ENCODE results near the gene STK38L. TPM values are rescaled to one million over a fixed set of nuclear protein-coding genes. Genes with fewer than 3 reads are reported as not detected.
A peak's percentile ranks its signal among the peaks of the same experiment; 100 is the strongest.

STK38L gene
- total and polyA plus RNA-seq, 2 of the 4 experiments (the other 2 are of a cell fraction) = 5.1 to 7.2 TPM

- Histone ChIP-seq H3K27ac (ENCODE audit: insufficient read depth, low read length) (peak overlapping the region; percentile 65), H3K4me2 (ENCODE audit: low read depth, low read length) (peak overlapping the region; percentile 43)
- dilution Hi-C loops (cut with HindIII; ENCODE audit: low sequenced_read_pairs, unreplicated experiment) = no loop called here
Measured at GRCh38 chr12:27319848-27320247, 75.8 kb downstream of the STK38L start.

More at GRCh38 chr12:27319848-27320247, 75.8 kb downstream of the STK38L start:
- ChIA-PET CTCF (interaction anchor here (0.7 to 1.4 kb wide), 2 partner anchors 13 to 32 kb away, joined by 3 to 5 read pairs; no protein-coding TSS in a partner anchor), POLR2A (ENCODE audit: unreplicated experiment) (interaction anchor here (0.5 kb wide), 1 partner anchor 13 kb away, joined by 4 read pairs; no protein-coding TSS in a partner anchor)
- H3K36me3 ChIP-seq (ENCODE audit: control insufficient read depth, insufficient read depth, low read length) = peaks cover 7% of the 10 kb centered on the region
- in situ Hi-C loops (cut with MboI; ENCODE audit: low sequenced_read_pairs) = no loop called here
- no peak overlapping the region for H3K9ac ChIP-seq (ENCODE audit: low read depth, low read length)
- BruUV-seq (replicated peaks) = no TSS peak
- no peak overlapping the region for H2AFZ ChIP-seq (replicated peaks; ENCODE audit: low read length, poor library complexity)
- DNase-seq = no peak
- H3K79me1 ChIP-seq (ENCODE audit: low read depth in 1 of 2, low read length in 2 of 2) = peaks cover 0 to 5% of the 10 kb centered on the region in 2 experiments; a peak in 1 of 4 replicates
- peak overlapping the region; percentile 71 for H2AK5ac ChIP-seq (ENCODE audit: low read depth, low read length)
- peak overlapping the region; percentile 1 for H2AK9ac ChIP-seq (replicated peaks; ENCODE audit: low read depth, low read length, poor library complexity)
- H2BK120ac ChIP-seq (ENCODE audit: low read depth, low read length) = peak overlapping the region; percentile 17; the same call in 1 of the 2 replicates
- peak overlapping the region; percentile 41; the same call in 1 of the 2 replicates for H4K91ac ChIP-seq (ENCODE audit: insufficient read depth, low read depth, low read length)
- H3K4ac ChIP-seq (ENCODE audit: low read depth, low read length) = peak overlapping the region; percentile 9
- H3K9me1 ChIP-seq (ENCODE audit: insufficient read depth, low read length) = peaks cover 5% of the 10 kb centered on the region
- intact Hi-C loops (cut with micrococcal nuclease) = loop anchor here (2.0 to 5.0 kb wide), 2 partner anchors 62 to 383 kb away; no protein-coding TSS in a partner anchor
- H3K4me1 ChIP-seq (ENCODE audit: control insufficient read depth, insufficient read depth, low read length) = peaks cover 7% of the 10 kb centered on the region
- peak overlapping the region; percentile 23; the same call in 1 of the 2 replicates for H3K14ac ChIP-seq (replicated peaks; ENCODE audit: low read depth, low read length)
- peaks cover 5% of the 10 kb centered on the region; the same call in 1 of the 2 replicates for H4K20me1 ChIP-seq (ENCODE audit: insufficient read depth, low read length)
- H4K8ac ChIP-seq (ENCODE audit: low read depth in 2 of 2, low read length in 2 of 2) = peak overlapping the region in 1 of 2 experiments; percentile 10; a peak in 2 of 4 replicates
- H3K56ac ChIP-seq (ENCODE audit: extremely low read depth, insufficient read depth, low read length) = no peak overlapping the region; the same call in 1 of the 2 replicates
- 0 out of 2 replicates have a peak overlapping the region, but pooled peaks have one; percentile 44 for H3K23ac ChIP-seq (ENCODE audit: low read depth, low read length)
- H3K27me3 ChIP-seq (ENCODE audit: control insufficient read depth, insufficient read depth, low read length) = no peaks in the 10 kb centered on the region
- WGBS, 2 experiments (ENCODE audit: extremely low coverage in 2 of 2, insufficient read length in 1 of 2) = 93% methylated on average over 2 of the region's 2 CpGs; no CpG with 5 or more reads in 1 of the 2 experiments
- no peak overlapping the region for H2BK20ac ChIP-seq (ENCODE audit: low read depth, low read length)
- H3K18ac ChIP-seq (ENCODE audit: low read depth, low read length) = peak overlapping the region; percentile 64
- H2BK5ac ChIP-seq (ENCODE audit: low read depth, low read length, poor library complexity, severe bottlenecking) = peak overlapping the region; percentile 61
- ATAC-seq (ENCODE audit: low read depth) = no peak
- no peak overlapping the region for H3K4me3 ChIP-seq (ENCODE audit: insufficient read depth, low read depth, low read length)
- no peaks in the 10 kb centered on the region for H3K9me3 ChIP-seq (ENCODE audit: control insufficient read depth, insufficient read depth, low read length)
- H2BK15ac ChIP-seq (ENCODE audit: low read depth, low read length) = 0 out of 3 replicates have a peak overlapping the region, but pooled peaks have one; percentile 20
- peak overlapping the region; percentile 21; the same call in 1 of the 2 replicates for H4K5ac ChIP-seq (ENCODE audit: low read depth, low read length)
- TF ChIP-seq BHLHE40 (IDR thresholded peaks at IDR 0.05; ENCODE audit: low read depth, low read length) = no peak
- TF ChIP-seq CEBPB (IDR thresholded peaks at IDR 0.05; ENCODE audit: low read depth, low read length) = peak; percentile 37
- no peak for TF ChIP-seq POLR2A (IDR thresholded peaks at IDR 0.05; ENCODE audit: low read depth, low read length)
- no peak for TF ChIP-seq MAZ (IDR thresholded peaks at IDR 0.05; ENCODE audit: borderline replicate concordance, low read depth, low read length)

All from IMR-90 (cell line).